ENCODE results near the gene RAC2.

- TF ChIP-seq ZNF274 (IDR thresholded peaks at IDR 0.05; ENCODE audit: borderline replicate concordance, extremely low read depth, low read length) (no peak), CEBPB (IDR thresholded peaks at IDR 0.05; ENCODE audit: low read depth, low read length) (no peak), EP300 (IDR thresholded peaks at IDR 0.05; ENCODE audit: borderline replicate concordance in 1 of 2, low read depth in 2 of 2, low read length in 2 of 2) (no peak), EZH2 (IDR thresholded peaks at IDR 0.05; ENCODE audit: low read depth, low read length, severe bottlenecking) (no peak), RXRA (IDR thresholded peaks at IDR 0.05; ENCODE audit: insufficient read depth, low read depth, low read length) (no peak), CTCF (IDR thresholded peaks at IDR 0.05; ENCODE audit: control extremely low read depth in 1 of 3, insufficient read depth in 1 of 3, low read depth in 1 of 3, low read length in 3 of 3) (no peak), SIX5 (IDR thresholded peaks at IDR 0.05; ENCODE audit: low read depth, low read length) (no peak), SIN3A (conservative IDR thresholded peaks at IDR 0.05 in 1 of 2, IDR thresholded peaks at IDR 0.05 in 1 of 2; ENCODE audit: low read depth in 1 of 2, low read length in 2 of 2) (no peak), POLR2A (IDR thresholded peaks at IDR 0.05; ENCODE audit: control extremely low read depth in 1 of 2, low read depth in 2 of 2, low read length in 2 of 2) (no peak), BCL11A (IDR thresholded peaks at IDR 0.05; ENCODE audit: low read depth in 2 of 2, low read length in 2 of 2) (no peak), SUZ12 (IDR thresholded peaks at IDR 0.05; ENCODE audit: low read length) (no peak)
Measured at GRCh38 chr22:37292641-37293040, 48.6 kb upstream of the RAC2 start.
